Measurements from ENCODE around the gene NRP1. TPM values are rescaled to one million over a fixed set of nuclear protein-coding genes. Genes with fewer than 3 reads are reported as not detected.

The NRP1 gene
- total RNA-seq, 4 donors from 2014 or later = 91.8 to 175 (median 142) TPM

DNA sequence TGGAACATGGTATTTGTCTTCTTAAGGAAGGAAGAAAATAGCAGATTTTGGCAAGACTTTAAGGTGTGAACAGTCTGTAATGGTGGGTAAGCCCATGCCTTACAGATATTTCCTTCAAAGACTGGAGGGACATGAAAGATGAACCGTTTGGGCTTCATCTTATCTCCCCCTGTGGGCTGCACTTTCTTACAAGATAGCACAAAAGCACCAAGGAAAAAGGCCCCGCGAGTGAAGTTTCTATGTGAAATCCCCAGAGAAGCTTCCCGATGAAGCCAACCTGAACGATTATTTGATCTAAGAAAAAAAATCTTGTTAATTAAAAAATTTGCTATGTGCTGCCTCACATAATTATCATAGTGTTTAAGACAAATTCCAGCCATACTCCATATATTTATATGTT is 91.5 kb downstream of the NRP1 start:
- TF ChIP-seq, protein P1, sequence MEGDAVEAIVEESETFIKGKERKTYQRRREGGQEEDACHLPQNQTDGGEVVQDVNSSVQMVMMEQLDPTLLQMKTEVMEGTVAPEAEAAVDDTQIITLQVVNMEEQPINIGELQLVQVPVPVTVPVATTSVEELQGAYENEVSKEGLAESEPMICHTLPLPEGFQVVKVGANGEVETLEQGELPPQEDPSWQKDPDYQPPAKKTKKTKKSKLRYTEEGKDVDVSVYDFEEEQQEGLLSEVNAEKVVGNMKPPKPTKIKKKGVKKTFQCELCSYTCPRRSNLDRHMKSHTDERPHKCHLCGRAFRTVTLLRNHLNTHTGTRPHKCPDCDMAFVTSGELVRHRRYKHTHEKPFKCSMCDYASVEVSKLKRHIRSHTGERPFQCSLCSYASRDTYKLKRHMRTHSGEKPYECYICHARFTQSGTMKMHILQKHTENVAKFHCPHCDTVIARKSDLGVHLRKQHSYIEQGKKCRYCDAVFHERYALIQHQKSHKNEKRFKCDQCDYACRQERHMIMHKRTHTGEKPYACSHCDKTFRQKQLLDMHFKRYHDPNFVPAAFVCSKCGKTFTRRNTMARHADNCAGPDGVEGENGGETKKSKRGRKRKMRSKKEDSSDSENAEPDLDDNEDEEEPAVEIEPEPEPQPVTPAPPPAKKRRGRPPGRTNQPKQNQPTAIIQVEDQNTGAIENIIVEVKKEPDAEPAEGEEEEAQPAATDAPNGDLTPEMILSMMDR (IDR thresholded peaks at IDR 0.05; ENCODE audit: low read depth) = no peak

DNA sequence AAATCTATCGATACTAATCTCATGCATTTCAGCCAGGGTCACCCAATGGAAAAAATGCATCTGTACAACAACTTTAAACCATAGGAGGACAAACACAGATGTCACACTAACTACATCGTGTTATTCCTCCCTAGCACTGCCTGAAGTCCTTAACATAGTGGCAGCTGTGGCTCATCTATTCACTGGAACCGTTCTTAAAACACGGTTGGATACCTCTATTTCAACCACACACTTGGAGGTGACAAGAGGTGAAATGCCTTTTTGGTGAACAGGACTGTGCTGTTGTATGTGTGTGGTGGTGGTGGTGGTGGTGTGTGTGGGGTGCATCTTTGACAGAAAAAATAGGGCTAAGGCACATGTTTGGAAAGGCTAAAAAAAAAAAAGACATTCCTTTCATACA is 93.1 kb downstream of the NRP1 start:
- TF ChIP-seq, protein P1 (IDR thresholded peaks at IDR 0.05; ENCODE audit: low read depth) = no peak

DNA sequence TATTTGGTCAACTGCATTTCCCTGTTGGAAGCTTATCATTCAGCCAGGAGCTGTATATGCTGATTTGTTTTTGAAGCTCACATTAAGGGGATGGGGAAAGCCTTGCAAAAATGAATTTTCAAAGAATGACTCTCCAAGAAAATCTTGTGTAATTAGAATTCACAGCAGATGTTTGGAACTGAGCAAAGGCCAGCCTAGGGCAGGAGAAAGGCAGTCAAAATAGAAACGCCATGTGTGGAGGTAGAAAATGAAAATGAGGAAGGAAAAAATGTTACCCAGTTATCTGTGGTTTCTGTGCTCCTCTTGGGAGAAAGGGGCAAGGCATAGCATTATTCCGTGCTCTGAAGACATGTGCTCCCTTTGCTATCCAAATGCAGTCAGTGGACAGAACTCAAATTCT is 93.5 kb downstream of the NRP1 start:
- TF ChIP-seq, protein P1 (IDR thresholded peaks at IDR 0.05; ENCODE audit: low read depth) = no peak

DNA sequence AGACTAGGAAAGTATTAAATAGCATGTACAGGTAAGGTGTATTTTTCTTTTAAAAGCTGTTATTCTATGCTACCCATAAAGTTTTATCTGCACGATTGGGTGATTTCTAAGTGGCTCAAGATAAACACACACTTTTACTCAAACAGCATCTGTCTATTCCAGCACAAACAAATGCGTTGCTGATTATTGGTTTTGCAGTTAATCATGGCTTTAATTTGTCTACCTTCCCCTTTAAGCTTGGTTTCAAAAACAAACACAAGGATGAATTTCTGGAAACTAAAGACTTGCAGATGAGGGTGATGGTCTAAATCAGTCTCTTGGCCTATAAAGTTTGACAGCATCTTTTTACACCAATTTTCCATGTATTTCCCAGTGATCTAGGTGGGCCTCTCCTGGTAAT is 94.2 kb downstream of the NRP1 start:
- TF ChIP-seq, protein P1 (IDR thresholded peaks at IDR 0.05; ENCODE audit: low read depth) = no peak

DNA sequence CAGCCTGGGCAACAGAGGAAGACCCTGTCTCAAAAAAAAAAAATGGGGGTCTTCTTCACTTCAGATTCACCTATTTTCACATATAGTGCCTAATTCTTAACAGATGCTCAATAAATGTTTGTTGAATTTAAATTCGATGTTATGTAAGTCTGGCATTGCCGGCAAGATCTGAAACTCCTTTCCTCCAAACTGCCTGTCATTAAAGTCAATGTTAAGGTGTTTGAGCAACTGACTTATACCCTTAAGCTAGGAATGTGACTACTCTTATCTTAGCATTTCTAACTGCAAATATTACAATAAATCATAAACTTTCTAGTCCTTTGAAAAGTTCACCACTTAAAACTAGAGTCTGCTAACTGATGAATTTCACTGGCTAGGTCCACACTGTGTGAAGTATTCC is 95.2 kb downstream of the NRP1 start:
- TF ChIP-seq, protein P1 (IDR thresholded peaks at IDR 0.05; ENCODE audit: low read depth) = no peak

DNA sequence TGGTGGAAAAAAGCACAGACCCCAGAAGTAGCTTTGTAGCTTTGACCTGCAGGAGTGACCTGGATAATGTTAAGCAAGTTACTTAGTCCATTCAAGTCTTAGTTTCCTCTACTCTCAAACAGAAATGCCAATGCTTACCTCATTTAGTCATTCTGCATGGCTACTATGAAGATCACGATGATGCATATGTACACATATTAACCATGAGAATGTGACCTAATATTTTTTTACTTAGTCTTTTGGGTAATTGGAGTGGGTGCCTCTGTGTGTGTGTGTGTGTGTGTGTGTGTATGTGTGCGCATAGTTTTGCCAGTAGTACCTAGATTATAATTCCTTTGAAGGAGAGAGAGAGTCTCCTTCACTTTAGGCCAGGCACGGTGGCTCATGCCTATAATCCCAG is 95.8 kb downstream of the NRP1 start:
- TF ChIP-seq, protein P1 (IDR thresholded peaks at IDR 0.05; ENCODE audit: low read depth) = no peak

DNA sequence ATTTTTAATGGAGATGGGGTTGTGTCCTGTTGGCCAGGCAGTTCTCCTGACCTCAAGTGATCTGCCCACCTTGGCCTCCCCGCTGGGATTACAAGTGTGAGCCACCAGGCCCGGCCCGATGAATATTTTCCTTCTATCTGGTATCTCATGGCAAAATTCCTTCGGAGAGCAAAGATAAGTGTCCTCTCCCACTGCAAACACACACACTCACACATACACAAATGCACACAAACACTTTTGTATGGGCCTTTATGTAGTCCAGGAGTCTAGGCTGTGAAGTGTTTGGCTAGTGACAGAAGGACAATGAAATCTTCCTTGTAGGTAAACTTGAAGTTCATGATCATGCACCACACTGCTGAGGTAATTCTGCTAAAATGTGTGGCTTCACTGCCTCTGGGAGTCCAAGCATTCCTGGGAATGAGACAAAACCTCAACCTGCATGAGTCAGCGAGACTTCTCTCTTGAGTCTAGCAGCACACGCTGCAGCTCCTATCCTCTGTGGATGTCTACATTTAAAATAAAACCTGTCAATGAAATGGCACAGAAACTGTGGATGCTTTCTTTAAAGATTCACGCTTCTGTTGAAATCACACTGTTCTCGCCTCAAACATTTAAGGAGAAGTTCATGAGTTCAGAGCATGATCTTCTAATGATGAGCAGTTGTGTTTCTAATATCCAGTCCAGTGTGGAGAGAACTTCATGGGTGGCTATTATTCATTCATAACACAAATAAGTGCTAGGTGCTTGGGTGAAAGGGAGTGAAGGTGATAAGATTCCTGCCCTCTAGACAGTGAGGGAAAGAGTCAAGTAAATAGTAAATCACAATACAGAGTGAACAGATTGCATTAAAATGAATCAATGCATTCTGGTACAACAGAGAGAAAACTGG is 96.5 kb downstream of the NRP1 start:
- TF ChIP-seq, protein P1 (IDR thresholded peaks at IDR 0.05; ENCODE audit: low read depth) = no peak
